Measurements from ENCODE around the gene RHOH. TPM values are rescaled to one million over a fixed set of nuclear protein-coding genes. Genes with fewer than 3 reads are reported as not detected.

RHOH gene
- total RNA-seq, 2 experiments from 2014 or later, result 38.2 to 83.2 TPM

DNA sequence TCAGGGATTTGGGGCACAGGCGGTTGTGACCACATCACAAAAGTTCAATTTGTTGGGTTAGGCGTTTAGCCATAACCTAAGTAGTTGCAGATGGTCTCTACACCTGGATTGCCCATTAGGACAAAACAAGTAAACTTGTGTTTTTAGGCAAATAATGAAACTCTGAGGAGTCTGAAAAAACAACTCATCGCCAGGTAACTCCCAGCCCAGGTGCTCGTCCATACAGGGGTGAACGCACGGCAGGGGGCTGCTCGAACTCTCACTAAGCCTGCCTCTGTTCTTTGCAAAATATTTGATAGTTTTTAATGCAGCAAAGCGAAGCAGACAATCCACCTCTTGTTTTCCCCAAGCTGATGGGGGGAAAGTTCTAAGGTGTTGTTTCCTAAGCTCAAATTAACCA is 559 bp upstream of the RHOH start:
- peak; percentile 78 for DNase-seq (ENCODE audit: low spot score)
- POLR2A ChIA-PET, result interaction anchor here (0.6 to 17.3 kb wide), 15 partner anchors 10 to 1075 kb away, joined by 3 to 212 read pairs (median 3); no protein-coding TSS in a partner anchor
- Histone ChIP-seq H3K36me3 (ENCODE audit: insufficient read depth, low read length) (peaks cover 43% of the 10 kb centered on the region), H3K4me1 (ENCODE audit: insufficient read depth, low read length, poor library complexity, severe bottlenecking) (peaks cover 45% of the 10 kb centered on the region), H4K20me1 (ENCODE audit: insufficient read depth, low read length) (peaks cover 24% of the 10 kb centered on the region), H3K27ac (ENCODE audit: low read depth, low read length, poor library complexity, severe bottlenecking) (peak overlapping the region; percentile 93), H3K4me2 (ENCODE audit: low read length) (peak overlapping the region; percentile 84), H3K9me2 (ENCODE audit: insufficient read depth, low read length) (no peaks in the 10 kb centered on the region), H3K9me3 (ENCODE audit: low read length) (no peaks in the 10 kb centered on the region), H2AFZ (ENCODE audit: low read length) (no peak overlapping the region; the same call in 1 of the 2 replicates), H3K79me2 (ENCODE audit: insufficient read depth, low read depth, low read length) (peaks cover 95% of the 10 kb centered on the region), H3K4me3 (ENCODE audit: low read depth, low read length, poor library complexity, severe bottlenecking) (peak overlapping the region; percentile 79)
- TF ChIP-seq EZH2phosphoT487 (IDR thresholded peaks at IDR 0.05; ENCODE audit: borderline replicate concordance, low read depth, low read length), result no peak
- no peak; the same call in 1 of the 2 replicates for TF ChIP-seq CTCF (conservative IDR thresholded peaks at IDR 0.05; ENCODE audit: low read length)
- CTCF ChIA-PET (ENCODE audit: unreplicated experiment), result no interaction called here
- intact Hi-C loops (cut with micrococcal nuclease; ENCODE audit: unreplicated experiment), result loop anchor here (2.0 to 10.0 kb wide), 7 partner anchors 113 to 1169 kb away; partner anchors contain the start of gene N4BP2
- BruUV-seq (replicated peaks), result no TSS peak

DNA sequence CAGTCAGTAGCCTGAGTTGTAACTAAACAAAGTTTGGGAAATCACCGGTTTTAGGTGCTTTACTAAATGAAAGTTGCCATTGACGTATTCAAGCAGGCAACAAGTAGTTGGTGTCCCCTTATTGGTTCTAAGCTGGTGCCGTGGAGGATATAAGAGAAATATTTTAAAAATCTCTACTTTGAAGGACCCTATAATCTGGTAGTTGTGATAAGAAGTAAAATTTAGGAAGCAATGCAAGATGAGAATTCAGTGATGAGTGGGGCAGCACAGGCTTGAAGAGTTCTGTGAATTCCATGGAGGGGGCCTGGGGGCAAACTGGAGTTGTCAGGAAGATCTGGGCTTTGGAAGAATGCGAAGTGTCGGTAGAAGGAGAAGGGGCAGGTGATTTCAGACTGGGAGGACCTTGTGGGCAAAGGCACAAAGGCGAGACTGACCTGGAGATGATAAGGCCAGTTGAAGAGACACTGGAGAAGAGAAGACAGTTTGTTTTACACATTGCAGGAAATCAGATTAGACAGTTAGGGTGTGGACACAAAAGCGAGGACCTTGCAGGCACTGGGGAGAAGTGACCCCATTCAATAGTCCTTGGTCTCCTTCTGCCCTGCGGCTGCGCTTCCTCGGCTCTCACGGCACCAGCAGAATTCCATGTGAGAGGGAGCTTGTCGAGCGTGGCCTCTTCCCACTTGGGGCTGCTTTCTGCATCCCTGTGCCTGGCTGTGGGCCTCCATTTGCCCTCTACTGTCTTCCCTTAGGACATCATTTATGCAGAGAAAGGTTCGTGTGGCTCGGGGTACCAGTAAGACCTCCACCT is 1.3 kb downstream of the RHOH start:
- intact Hi-C loops (cut with micrococcal nuclease; ENCODE audit: unreplicated experiment), result loop anchor here (2.0 to 10.0 kb wide), 7 partner anchors 111 to 1171 kb away; partner anchors contain the start of gene N4BP2
- no peaks in the 10 kb centered on the region for H3K9me3 ChIP-seq (ENCODE audit: low read length)
- peaks cover 27% of the 10 kb centered on the region for H4K20me1 ChIP-seq (ENCODE audit: insufficient read depth, low read length)
- H3K36me3 ChIP-seq (ENCODE audit: insufficient read depth, low read length), result peaks cover 53% of the 10 kb centered on the region
- no peaks in the 10 kb centered on the region for H3K9me2 ChIP-seq (ENCODE audit: insufficient read depth, low read length)
- ChIA-PET POLR2A (interaction anchor here (0.5 to 17.3 kb wide), 7 partner anchors 9 to 729 kb away, joined by 3 to 212 read pairs (median 9); no protein-coding TSS in a partner anchor), CTCF (ENCODE audit: unreplicated experiment) (no interaction called here)
- no peak for TF ChIP-seq EZH2phosphoT487 (IDR thresholded peaks at IDR 0.05; ENCODE audit: borderline replicate concordance, low read depth, low read length)
- TF ChIP-seq CTCF (conservative IDR thresholded peaks at IDR 0.05; ENCODE audit: low read length), result no peak
- DNase-seq (ENCODE audit: low spot score), result peak; percentile 35
- H3K79me2 ChIP-seq (ENCODE audit: insufficient read depth, low read depth, low read length), result peaks cover 96% of the 10 kb centered on the region
- no peak overlapping the region for H2AFZ ChIP-seq (ENCODE audit: low read length)
- H3K4me2 ChIP-seq (ENCODE audit: low read length), result peak overlapping the region; percentile 84
- BruUV-seq (replicated peaks), result no TSS peak
- peak overlapping the region; percentile 93 for H3K27ac ChIP-seq (ENCODE audit: low read depth, low read length, poor library complexity, severe bottlenecking)
- peaks cover 44% of the 10 kb centered on the region for H3K4me1 ChIP-seq (ENCODE audit: insufficient read depth, low read length, poor library complexity, severe bottlenecking)
- H3K4me3 ChIP-seq (ENCODE audit: low read depth, low read length, poor library complexity, severe bottlenecking), result peak overlapping the region; percentile 79

Data from OCI-LY7 (cell line).